HuH-7.5 (cell line): Measurements from ENCODE around the gene SLC8A3.

Experiments
- DNase-seq: peaks from one replicate; pipeline ENCODE4 v3.0.0; 2011; ENCODE audit warnings: low spot score

Gene SLC8A3

DNA sequence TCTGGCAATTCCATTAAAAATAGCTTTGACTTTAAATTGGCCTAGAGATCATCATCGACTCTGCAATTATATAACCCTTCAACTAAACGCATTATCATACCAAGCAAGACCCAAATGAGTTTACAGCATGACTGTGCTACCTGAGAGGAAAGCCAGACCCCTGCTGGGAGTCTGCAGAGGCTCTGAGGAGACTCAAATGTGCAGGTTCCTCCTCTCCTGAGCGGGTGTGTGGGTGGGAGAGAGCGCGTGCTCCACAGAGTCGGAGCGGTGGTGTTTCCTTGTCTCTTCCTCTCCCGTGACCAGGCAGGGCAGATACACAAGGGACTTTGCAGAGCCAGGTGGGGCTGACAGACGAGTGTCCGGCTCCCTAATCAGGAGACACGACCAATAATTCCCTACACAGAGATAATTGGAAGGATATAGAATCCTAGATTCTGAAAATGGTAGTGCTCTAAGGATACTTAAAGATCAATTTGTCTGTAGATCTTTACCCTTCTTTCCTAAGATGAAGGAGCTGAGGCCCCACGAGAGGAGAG lies 74.1 kb downstream of the SLC8A3 start:
- DNase-seq, result no peak

GRCh38 chr14:70113211-70113610 lies 75.5 kb downstream of the SLC8A3 start:
- no peak for DNase-seq

DNA sequence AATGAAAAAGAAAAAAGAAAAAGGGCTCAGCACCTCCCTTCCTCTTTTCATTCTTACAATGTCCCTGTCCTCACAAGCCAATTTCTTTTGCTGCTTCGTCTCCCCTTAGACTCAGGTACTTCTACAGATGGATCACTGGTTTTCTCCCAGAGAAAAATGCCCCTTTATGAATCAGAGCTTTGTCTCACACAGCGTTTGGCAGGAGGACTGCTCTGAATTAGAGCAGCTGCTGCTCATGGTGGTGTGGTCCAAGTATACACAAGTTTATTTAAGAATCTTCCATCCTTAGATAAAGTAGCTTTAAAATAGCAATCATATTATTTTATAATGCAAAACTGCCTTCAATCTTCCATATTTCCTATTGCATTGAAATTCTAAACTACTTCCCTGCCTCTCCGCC lies 80.3 kb downstream of the SLC8A3 start:
- DNase-seq, result no peak

DNA sequence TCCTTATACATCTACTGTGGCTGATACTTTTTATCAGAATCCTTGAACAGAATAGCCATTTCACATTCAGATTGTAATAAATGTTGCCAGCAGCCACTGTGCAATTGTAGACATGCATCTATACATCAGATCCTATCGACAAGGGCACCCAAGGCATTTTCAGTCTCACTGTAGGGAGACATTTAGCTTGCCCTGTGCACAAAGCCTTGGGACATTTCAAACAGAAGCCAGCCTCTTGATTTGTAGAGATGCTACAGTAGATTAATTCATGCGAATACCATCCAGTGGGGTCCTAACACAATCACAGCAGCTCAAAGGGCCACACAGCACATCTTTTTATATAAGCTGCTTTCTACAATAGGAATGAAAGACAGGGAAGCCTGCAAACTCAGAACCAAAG lies 81.4 kb downstream of the SLC8A3 start:
- no peak for DNase-seq

DNA sequence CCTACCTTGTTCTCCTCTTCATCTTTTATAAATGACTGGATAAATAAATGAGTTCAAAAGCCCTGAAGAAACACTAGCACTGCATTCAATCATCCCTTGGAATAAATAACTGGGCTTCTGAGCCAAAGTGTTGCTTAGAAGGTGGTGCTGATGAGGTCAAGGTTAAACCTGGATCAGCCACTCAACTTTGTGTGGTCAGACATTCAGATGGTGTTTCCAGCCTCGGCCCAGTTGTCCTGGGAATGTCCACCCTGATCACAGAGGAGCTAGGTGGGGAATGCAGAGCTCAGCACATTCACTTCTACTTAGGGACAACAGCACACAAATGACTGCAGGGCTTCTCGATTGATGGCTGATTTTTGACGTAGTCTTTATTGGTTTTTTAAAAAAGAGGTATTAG lies 88.7 kb downstream of the SLC8A3 start:
- no peak for DNase-seq

DNA sequence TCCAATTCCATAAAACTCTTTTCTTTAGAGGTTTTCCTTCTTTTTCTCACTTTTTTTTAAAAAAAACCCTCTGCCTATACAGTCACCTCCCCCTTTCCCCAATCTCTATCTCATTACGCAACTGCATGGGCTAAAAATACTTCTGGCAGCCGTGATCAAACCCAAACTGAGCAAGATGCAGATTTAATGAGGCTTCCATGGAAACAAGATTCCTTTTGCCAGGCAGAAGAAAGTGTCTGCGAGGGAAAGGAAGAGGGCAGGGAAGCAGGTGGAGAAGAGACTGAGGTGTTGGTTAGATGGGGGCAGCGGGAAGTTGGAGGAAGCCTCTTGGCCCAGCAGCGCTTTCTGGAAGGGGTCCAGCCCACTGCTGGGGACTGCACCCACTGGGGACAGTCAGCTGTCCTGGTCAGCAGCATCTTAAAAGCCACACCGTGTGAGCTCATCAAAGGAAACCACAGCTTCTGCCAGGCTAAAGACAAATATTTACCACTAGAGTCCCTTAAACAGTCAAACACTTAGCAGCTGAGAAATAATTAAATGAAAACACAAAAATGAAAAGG lies 90.4 kb downstream of the SLC8A3 start:
- DNase-seq, result no peak

DNA sequence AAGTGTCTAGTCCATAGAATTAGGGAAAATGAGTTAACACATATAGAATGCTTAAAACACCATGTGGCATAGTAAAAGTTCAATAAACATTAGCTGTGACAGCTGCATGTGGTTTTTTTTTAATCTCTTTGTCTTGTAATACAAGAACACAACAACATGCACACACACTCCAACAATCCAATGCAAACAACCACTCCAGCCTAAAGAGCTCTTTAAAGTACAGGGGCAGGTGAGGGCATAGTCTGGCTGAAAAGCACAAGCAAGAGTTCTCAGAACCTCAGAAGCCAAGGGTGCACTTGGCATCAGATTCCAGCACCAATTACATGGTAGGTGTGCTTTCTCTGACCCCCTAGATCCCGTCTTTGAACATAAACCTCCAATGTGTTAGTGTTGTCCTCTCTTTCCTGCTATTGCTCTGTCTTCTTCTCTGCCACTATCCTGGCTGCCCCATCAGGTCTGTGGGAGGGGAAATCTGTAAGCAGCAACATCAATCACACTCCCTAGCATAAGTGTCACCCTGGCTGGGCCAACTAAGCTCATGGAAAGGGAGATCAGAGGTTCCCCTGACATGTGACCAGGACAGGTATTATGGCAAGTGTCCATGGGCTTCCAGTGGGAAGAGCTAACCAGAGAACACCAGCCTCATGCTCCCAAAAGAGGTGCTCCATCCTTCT lies 91.0 kb downstream of the SLC8A3 start:
- DNase-seq, result no peak

- DNase-seq, result no peak
These were observed 91.9 kb downstream of the SLC8A3 start for GRCh38 chr14:70096866-70097265.

DNA sequence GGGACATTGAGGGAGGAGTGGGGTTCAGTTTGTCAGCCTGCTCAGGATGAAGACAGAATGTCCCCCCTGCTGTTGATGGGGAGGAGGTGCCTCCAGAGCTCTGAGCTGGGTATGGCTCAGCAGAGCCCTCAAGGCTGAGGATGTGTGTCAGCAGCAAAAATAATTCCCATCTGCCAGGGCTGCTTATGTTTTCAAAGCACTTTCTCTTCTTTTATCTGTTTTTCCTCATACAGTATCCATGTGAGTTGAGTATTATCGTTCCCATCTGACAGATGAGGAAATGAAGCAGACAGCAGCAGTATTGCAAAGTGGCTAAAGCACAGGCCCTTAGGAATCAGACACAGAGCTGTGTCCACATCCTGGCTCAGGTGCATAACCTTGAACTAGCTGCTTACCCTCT lies 94.1 kb downstream of the SLC8A3 start:
- DNase-seq, result no peak

DNA sequence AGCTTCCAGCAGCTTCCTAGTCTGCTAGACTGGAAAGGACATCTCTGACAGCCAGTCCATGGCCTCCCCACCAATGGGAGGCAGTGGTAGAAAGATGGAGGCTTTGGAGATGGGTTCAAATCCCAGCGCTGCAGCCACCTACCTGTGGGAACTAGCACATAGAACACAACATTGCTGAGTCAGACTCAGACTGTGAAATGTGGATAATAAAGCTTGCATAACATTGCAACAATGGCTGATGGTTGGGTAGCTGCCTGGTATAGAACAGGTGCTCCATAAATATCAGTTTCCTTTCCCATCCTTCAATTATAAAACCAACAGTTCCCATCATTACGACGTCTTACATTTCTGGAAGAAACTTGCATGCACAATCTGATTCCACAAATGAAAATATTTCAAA lies 94.6 kb downstream of the SLC8A3 start:
- DNase-seq, result no peak

- DNase-seq, result no peak
These were observed 95.6 kb downstream of the SLC8A3 start for GRCh38 chr14:70093156-70093555.

DNA sequence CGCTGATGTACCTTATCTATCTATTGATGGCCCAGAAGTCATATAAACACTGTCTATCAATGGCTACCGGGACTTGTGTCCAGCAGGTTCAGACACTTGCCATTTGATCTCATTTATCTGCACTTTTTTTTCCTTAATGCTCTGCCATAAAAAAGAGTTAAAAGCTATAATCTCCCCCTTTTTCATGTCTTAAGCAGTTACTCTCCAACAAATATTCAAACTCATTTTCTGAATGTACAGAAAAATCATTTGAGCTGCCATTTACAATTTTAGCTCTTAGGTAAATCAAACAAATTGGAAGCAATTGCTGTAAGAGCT lies 101.4 kb downstream of the SLC8A3 start:
- no peak for DNase-seq

GRCh38 chr14:70086685-70087379 lies 101.9 kb downstream of the SLC8A3 start:
- DNase-seq, result no peak

GRCh38 chr14:70084226-70084625 lies 104.5 kb downstream of the SLC8A3 start:
- no peak for DNase-seq

DNA sequence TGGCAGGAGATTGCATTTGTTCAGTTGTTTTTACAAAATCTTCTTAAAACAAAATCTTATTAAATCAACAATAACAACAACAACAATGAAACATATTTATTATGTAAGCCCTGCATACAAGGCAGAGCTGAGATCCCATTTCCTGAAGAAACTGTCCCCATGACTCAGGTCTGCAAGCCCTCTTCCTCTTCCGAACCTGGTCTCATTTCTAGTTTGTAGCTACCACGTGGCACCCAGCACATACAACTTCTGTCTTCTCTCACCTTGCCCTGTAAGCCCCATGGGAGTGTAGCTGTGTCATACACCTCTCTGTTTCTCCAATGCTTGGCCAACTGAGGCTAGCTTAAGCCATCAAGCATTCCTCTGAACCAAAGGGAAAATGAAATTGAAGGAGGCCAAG lies 106.4 kb downstream of the SLC8A3 start:
- no peak for DNase-seq

GRCh38 chr14:70080076-70080475 lies 108.7 kb downstream of the SLC8A3 start:
- DNase-seq, result no peak

DNA sequence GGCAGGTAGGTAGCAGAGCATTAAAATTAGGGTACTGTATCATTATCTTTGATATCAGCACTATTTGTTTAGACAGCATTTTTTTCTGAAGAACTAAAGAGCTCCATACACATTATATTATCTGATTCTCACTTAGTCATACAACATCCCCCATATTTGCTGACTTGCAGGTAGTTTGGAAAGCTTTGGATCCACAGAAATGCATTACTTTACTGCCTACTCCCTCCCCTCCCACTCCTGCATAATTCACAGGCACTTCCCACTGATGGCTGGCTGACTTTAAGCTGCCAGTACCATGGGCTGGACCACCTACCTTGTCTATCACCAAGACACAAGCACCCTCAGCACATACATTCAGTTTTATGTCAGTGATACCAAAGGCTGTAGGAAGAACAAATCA lies 110.4 kb downstream of the SLC8A3 start:
- DNase-seq, result no peak

- no peak for DNase-seq
These were observed 111.0 kb downstream of the SLC8A3 start for GRCh38 chr14:70077720-70078119.

- no peak for DNase-seq
These were observed 111.7 kb downstream of the SLC8A3 start for GRCh38 chr14:70077005-70077404.

- peak; percentile 66 for DNase-seq
These were observed 114.7 kb downstream of the SLC8A3 start for GRCh38 chr14:70073924-70074566.

- no peak for DNase-seq
These were observed 119.6 kb downstream of the SLC8A3 start for GRCh38 chr14:70069186-70069585.

- no peak for DNase-seq
These were observed 120.9 kb downstream of the SLC8A3 start for GRCh38 chr14:70067810-70068209.
